Posterior cingulate gyrus (tissue), 11 donors: Measurements from ENCODE around the gene CLOCK.
A peak's percentile ranks its signal among the peaks of the same experiment; 100 is the strongest.

Experiments
- DNase-seq, 10 donors: peaks; one replicate each; pipeline versions ENCODE4 v3.0.0 to v3.0.0-alpha.2; 2020 to 2021; ENCODE audit warnings: mixed read lengths in 3 of 10
- intact Hi-C: fragments of 100-400 bp; cut with DNase I; formaldehyde crosslinking; loops from one replicate; pipeline ENCODE4 v1.15.1; 2023

The CLOCK gene

GRCh38 chr4:55395529-55396307, 151.0 kb downstream of the CLOCK start, which contains the start of gene TMEM165:
TSS of gene TMEM165 (plus strand) at chr4:55395957. CDS start at chr4:55396190, 233 bp downstream.
- DNase-seq, result peak; percentile 81 to 99 (median 92)
- intact Hi-C loops, result loop anchor here (1.0 to 10.0 kb wide), 4 partner anchors 33 to 459 kb away; partner anchors contain the start of genes CLOCK, EXOC1 and SRD5A3

- intact Hi-C loops, result loop anchor here (1.0 to 10.0 kb wide), 4 partner anchors 33 to 460 kb away; partner anchors contain the start of genes CLOCK, EXOC1 and SRD5A3
- DNase-seq, result no peak
These were observed 151.5 kb downstream of the CLOCK start for GRCh38 chr4:55395218-55395528.

- peak in 3 of 10 donors; percentile 19 to 55 (median 44) for DNase-seq
- intact Hi-C loops, result loop anchor here (10.0 kb wide), 1 partner anchor 461 kb away; the partner anchor contains the start of gene EXOC1
These were observed 153.0 kb downstream of the CLOCK start for GRCh38 chr4:55393461-55394320.

GRCh38 chr4:55386840-55387239, 159.9 kb downstream of the CLOCK start:
- intact Hi-C loops, result no loop called here
- no peak for DNase-seq

- no peak for DNase-seq
- intact Hi-C loops, result no loop called here
These were observed 160.6 kb downstream of the CLOCK start for GRCh38 chr4:55386073-55386472.

GRCh38 chr4:55385201-55385649, 161.5 kb downstream of the CLOCK start:
- intact Hi-C loops, result no loop called here

GRCh38 chr4:55382488-55383003, 164.2 kb downstream of the CLOCK start:
- intact Hi-C loops, result no loop called here
- DNase-seq, result no peak

More at GRCh38 chr4:55385201-55385649, 161.5 kb downstream of the CLOCK start:
- DNase-seq, result no peak

GRCh38 chr4:55381502-55381901, 165.2 kb downstream of the CLOCK start:
- DNase-seq, result no peak

GRCh38 chr4:55380576-55380975, 166.1 kb downstream of the CLOCK start:
- DNase-seq, result no peak
- intact Hi-C loops, result no loop called here

More at GRCh38 chr4:55381502-55381901, 165.2 kb downstream of the CLOCK start:
- intact Hi-C loops, result no loop called here

GRCh38 chr4:55378617-55379467, 167.9 kb downstream of the CLOCK start:
- DNase-seq, result no peak
- intact Hi-C loops, result no loop called here
